ENCODE measurements around the gene ANKRD17.
"Not testable (repeated sequence)": the region's sequence is repeated elsewhere in the genome, so short reads cannot be mapped to it uniquely, and the experiment has no call there.

ANKRD17 gene, protein sequence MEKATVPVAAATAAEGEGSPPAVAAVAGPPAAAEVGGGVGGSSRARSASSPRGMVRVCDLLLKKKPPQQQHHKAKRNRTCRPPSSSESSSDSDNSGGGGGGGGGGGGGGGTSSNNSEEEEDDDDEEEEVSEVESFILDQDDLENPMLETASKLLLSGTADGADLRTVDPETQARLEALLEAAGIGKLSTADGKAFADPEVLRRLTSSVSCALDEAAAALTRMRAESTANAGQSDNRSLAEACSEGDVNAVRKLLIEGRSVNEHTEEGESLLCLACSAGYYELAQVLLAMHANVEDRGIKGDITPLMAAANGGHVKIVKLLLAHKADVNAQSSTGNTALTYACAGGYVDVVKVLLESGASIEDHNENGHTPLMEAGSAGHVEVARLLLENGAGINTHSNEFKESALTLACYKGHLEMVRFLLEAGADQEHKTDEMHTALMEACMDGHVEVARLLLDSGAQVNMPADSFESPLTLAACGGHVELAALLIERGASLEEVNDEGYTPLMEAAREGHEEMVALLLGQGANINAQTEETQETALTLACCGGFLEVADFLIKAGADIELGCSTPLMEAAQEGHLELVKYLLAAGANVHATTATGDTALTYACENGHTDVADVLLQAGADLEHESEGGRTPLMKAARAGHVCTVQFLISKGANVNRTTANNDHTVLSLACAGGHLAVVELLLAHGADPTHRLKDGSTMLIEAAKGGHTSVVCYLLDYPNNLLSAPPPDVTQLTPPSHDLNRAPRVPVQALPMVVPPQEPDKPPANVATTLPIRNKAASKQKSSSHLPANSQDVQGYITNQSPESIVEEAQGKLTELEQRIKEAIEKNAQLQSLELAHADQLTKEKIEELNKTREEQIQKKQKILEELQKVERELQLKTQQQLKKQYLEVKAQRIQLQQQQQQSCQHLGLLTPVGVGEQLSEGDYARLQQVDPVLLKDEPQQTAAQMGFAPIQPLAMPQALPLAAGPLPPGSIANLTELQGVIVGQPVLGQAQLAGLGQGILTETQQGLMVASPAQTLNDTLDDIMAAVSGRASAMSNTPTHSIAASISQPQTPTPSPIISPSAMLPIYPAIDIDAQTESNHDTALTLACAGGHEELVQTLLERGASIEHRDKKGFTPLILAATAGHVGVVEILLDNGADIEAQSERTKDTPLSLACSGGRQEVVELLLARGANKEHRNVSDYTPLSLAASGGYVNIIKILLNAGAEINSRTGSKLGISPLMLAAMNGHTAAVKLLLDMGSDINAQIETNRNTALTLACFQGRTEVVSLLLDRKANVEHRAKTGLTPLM (N-terminal part only)

DNA sequence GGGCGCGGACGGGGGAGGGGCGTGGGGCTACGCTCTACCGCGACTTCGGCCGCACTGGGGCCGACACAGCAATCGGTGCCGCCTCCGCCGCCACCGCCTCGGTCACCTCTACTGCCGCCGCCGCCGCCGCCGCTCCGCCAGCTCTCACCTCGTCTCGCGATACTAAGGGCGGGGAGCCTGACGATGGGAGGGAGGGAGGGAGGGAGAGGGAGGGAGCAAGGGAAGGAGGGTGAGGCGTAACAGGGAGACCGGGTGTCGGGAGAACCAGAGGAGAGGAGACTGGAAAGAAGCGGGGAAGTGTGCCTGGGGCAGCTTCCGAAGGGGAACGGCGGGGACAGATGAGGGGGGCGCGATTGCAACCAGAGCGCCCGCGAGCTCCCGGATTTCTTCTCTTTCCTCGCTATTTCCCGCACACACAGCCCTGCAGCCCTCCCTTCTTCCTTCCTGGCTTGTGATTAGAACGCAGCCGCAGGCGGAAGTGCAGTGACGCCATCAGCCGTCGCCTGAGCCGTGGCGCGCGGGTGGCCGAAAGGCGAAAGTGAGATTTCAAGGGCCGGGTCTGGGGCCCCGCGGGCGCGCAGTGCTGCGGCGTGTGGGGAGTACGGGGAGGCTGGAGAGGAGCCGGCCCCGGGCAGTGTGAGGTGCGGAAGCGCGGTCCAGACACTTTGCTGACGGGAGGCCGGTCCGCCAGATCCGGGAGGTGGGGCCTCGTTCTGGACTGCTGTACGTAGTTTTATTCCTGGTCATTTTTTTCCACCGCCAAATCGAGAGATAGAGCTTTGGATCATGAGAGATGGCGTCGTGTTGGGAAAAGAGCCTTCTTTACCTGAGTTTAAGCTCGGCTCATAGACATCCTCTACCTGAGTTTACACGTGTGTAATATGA lies at the start of gene ANKRD17:
Gene ANKRD17, minus strand, starts transcription at position 113 of the 885 bp plus-strand sequence. CDS start 130 bp downstream, outside the sequence.
- no peak for FAIRE-seq

DNA sequence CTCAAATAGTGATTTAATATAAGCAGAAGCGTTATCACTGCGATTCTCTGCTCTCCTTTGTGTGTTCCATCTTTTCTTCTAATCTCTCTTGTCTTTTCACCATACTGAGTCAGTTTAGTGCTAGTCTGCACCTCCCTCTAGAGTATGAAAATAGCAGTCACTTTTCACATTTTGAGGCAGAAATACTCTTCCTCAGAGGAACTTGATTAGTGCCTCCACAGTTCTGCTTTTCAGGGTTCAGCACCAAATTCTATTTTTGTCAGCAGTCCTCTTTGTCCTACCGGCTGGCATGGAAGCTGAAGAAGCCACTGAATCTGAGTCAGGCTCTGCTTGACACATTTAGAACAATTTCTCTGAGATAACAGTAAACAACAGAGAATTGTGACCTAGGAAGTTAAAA lies 49.7 kb upstream of the ANKRD17 start:
- no peak for FAIRE-seq

DNA sequence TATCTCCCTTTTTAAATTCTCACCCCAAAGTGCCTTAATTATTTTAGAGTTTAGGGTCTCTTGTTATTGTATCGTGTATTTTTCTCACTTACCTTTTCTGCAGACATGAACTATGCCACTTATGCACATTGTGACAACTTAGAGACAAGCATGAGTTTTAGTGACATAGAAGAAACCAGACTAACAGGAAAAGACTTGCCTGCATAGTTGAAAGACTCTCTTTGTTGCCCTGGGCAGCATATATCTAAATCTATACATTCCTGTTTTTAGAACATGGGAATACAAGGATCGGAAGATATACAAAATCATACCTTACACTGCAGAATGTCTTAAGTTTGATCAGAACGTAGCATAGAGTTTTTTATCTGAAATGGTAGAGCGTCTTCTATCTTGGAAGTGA lies 45.1 kb upstream of the ANKRD17 start:
- no peak for FAIRE-seq

DNA sequence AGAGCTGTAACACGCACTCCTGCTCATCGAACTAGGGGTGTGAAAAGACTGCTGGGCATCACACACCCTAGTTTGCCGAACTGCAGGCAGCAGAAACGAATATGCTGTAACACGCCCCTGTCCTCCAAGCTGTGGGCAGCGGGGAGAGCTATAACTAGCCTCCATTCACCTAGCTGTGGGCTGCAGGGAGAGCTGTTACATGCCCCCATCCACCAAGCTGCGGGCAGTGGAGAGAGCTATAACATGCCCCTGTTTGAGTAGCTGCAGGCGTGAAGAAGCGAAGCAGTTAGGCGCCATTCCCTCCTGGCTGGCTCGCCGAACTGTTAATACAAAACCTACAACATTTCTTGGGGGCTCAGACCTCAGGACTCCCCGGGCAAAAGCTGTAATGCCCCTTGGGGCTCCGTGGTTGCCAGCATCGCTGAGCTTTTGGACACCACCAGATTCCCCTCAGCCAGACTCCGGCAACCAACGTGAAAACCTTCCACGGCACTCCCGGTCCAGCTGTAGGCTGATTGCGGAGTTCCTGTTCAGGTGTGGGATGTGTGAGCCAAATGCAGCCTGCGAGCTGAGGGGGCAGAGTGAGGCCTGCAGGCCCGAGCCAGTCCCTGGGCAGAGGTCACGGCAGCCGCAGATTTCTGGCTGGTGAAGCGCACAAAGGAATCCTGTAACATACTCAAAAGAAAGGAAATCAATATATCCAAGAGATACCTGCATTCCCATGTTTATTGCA lies 41.1 kb upstream of the ANKRD17 start:
- FAIRE-seq = no peak

DNA sequence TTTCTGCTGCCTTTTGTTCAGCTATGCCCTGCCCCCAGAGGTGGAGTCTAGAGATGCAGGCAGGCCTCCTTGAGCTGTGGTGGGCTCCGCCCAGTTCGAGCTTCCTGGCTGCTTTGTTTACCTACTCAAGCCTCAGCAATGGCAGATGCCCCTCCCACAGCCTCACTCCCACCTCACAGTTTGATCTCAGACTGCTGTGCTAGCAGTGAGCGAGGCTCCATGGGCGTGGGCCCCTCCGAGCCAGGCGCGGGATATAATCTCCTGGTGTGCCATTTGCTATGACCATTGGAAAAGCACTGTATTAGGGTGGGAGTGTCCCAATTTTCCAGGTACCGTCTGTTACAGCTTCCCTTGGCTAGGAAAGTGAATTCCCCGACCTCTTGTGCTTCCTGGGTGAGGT lies 34.1 kb upstream of the ANKRD17 start:
- FAIRE-seq = not testable (repeated sequence)

DNA sequence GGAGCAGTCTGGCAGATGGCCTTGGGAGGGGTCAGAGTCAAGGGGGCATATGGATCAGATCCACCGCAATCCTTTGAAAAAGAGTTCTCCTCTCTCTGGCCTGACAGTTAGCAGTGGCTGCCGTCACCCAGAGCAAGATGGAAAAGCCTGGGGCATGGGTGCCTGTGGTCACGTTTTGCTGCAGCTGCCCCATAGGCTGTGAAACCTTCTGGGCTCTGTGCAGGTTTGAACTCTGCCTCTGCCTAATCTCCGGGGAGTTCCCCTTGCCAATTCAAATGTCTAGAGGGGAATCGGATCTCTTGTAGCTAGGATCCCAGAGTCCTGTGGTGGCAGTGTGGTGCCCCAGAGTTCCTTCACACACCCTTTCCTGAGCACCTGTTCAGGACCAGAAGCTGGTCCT lies 23.4 kb upstream of the ANKRD17 start:
- FAIRE-seq = no peak

DNA sequence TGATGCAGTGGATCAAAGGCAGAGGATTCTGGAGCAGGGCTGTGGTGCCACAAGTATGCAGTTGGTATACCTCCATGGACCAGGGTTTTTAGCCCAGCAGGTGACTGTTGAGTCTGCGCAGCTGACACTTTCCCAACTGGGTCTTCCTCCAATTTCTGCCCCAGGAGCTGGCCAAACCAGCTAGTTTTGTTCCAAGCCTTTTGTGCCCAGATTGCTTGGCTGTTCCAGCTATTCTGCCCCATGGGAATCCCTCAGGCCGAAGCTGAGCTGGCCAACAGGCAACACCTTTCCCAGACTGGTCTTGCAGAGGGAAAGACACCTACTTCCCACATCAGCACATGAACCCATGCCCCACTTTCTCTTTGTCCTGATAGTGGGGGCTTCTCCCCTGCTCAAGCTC lies 22.8 kb upstream of the ANKRD17 start:
- no peak for FAIRE-seq

DNA sequence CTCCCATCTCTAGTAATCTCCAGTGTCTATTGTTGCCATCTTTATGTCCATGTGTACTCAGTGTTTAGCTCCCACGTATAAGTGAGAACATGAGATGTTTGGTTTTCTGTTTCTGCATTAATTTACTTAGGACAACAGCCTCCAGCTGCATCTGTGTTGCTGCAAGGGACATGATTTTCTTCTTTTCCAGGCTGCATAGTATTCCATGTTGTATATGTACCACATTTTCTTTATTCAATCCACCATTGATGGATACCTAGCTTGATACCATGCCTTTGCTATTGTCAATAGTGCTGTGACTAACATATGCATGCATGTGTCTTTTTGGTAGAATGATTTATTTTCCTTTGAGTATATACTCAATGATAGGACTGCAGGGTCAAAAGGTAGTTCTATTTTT lies 18.6 kb upstream of the ANKRD17 start:
- no peak for FAIRE-seq

DNA sequence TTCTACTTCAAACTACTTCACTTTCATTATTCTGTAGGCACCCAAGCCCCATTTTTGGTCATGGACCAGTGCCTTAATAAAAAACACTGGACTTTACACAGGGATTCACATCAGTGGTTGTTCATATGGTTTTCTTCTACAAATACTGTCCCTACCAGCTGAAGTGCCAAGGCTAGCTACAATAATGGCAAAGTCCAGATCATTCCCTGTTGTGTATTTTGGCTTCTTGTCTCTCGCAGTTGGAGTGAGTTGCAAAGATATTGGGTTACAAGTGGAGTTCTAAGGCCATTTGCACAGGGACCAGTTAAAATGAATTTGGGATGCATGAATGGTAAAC lies 16.7 kb upstream of the ANKRD17 start:
- no peak for FAIRE-seq

DNA sequence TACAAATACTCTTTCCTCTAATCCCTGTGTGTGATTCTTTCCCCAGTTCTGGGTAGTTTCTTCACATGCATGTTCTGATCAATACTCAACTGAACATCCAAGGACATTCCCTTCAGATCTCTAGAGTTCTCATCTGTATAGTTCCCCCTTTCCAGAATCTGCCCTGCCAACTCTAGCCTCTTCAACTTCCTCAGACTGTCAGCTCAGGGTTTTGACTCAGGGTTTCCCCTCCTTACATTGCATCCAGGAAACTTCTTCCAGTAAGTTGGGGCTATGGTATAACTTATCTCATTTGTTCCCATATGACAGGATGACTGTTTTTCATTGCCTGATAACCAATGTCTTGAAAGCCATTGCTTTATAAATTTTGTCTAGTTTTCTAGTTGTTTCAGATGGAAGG lies 14.2 kb upstream of the ANKRD17 start:
- FAIRE-seq = no peak

DNA sequence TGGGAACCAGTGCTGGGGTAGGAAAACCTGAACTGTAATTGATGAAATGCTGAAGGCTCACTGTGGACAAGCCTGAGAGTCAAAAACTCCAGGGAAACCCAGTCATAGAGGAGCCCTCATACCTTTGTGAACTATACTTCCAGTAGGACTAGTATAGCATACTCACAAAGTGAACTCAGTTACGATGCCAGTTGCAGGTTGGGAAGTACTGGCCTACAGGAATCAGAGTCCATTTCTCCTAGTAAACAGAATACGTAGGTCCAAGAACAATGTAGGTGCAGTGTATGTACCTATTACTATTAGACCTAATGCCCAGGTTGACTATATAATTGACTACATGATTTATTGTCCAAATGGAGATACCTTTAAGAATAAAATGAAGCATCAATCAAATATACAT lies 8.5 kb upstream of the ANKRD17 start:
- FAIRE-seq = no peak

DNA sequence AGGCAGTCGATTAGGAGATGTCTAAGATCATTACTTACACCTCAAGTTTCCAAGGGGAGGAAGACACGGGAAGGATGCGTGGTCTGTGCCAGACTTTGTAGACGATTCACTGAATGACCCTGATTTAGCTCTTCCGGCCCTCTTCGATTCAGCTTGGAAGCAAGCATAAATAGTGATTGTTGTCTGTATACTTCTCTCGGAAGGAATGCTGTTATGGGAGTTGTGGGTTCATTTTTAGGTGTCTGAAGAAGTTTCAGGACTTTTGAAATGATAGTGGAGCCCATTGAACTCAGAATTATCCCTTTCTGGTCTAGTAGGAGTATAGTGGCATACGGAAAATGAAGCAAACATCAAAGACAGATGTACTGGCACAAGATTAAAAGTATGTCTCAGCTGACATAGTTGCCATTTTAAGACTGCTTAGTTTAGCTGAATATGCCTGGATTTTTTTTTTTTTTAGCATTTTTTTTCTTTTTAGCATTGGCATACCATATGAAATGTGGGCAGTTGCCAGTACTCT lies 1.0 kb upstream of the ANKRD17 start:
- no peak for FAIRE-seq

DNA sequence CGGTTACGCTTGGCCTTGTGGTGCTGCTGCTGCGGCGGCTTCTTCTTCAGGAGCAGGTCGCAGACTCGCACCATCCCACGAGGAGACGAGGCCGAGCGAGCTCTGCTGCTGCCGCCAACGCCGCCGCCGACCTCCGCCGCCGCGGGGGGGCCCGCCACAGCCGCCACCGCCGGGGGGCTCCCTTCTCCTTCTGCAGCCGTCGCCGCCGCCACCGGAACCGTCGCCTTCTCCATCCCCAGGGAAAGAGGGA lies 237 bp downstream of the ANKRD17 start:
- no peak for FAIRE-seq

DNA sequence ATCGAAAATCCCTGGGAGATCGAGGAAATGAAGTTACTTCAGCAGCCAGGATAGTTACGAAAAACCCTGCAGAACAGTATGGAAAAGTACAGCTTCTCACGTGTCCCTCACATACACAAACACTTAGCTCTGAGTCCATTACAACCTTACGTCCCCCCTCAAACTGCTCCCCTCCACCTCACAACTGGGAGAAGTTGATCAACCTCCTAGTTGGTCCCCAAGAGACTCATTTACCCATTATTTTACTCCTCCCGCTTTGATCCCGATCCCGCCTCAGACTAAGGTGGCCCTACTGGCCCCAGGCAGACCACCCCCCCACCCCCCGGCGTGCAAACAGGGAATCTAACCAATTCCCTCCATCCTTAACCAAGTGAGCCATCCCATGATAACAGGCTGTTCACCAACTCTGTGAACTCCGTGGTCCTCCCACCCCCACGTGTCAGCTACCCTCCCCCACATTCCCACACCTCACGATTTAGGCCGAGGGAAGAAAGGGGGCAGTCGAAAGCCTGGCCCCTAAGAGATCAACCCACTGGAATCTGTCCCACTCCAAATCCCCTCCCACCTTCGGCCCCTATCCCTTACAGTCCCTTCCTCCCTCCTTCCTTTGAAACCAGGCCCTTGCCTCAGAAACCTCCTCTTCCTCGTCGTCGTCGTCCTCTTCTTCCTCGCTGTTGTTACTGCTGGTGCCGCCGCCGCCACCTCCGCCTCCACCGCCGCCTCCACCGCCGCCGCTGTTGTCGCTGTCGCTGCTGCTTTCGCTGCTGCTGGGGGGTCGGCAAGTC lies 755 bp downstream of the ANKRD17 start:
- FAIRE-seq = no peak

DNA sequence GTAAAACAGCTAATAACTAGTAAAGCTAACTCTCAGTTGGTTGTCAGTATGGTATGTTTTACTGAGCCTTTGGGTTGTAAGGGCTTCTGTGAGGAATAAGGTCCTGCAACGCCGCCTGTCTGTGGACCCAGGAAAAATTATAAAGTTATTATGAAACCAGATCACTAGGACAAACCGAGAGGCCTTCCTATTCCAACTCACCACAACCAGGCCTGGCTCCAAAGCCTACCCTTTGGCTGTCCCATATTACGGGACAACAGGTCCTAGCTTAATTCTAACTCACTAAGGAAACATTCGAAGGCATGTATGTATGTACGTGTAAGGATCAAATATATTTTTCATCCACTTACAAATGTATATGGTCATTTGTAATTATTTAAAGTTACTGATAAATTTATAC lies 1.4 kb downstream of the ANKRD17 start:
- FAIRE-seq = peak; percentile 93

DNA sequence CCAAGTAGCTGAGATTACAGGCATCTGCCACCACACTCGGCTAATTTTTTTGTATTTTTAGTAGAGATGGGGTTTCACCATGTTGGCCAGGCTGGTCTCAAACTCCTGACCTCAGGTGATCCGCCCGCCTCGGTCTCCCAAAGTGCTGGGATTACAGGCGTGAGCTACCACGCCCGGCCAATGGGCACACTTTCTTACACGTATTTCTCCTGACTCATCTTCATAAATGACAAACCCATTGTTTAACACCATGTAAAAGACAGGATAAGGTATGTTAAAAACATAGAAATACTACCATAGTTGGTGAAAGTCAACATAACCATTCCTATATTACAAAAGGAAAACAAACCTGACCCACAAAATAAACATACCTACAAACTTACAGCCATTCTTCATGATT lies 2.8 kb downstream of the ANKRD17 start:
- not testable (repeated sequence) for FAIRE-seq

DNA sequence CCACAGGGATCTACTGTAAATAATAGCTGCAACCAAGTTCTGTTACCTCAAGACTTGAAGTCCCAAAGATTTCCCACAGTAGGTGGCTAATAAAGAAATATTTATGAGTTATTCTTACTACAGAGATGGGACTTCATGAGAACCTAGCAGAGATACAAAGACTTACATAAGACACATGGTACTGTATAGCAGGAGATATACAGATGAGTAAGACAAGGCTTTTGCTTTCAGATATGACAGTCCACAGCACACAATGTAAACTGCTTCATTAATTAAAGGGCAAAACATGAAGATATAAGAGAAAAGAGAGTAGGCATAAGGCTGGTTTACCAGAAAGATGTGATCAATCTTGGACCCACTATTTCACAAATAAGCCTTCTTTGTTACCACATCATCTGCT lies 6.6 kb downstream of the ANKRD17 start:
- FAIRE-seq = no peak

DNA sequence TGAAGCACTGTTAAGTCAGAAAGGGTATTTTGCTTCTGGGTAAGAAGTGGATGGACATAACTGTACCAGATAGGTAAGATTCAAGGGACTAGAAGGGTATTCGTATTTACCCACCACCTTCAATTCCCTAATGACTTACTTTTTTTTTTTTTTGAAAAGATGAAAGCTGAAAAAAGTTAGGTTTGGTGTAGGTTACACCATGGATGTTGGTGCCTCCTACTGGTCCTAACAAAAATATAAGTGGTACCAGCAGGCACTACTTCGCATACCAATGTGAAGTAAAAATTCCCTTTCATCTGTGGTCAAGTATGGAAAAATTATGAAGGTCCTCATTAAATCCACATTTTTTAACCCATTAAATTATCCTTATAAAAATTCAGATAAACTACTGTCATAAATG lies 7.2 kb downstream of the ANKRD17 start:
- no peak for FAIRE-seq

DNA sequence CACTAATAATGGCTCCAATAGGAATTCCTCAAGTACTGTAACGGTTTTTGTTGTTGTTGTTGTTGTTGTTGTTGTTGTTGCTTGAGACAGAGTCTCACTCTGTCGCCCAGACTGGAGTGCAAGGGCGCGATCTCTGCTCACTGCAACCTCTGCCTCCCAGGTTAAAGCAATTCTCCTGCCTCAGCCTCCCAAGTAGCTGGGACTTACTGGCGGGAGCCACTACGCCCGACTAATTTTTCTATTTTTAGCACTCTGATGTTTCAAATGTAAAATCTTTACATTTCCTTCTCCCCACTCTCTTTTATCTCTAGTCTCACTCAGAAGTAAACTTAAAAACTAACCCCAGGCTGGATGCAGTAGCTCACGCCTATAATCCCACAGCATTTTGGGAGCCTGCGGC lies 8.0 kb downstream of the ANKRD17 start:
- FAIRE-seq = no peak

DNA sequence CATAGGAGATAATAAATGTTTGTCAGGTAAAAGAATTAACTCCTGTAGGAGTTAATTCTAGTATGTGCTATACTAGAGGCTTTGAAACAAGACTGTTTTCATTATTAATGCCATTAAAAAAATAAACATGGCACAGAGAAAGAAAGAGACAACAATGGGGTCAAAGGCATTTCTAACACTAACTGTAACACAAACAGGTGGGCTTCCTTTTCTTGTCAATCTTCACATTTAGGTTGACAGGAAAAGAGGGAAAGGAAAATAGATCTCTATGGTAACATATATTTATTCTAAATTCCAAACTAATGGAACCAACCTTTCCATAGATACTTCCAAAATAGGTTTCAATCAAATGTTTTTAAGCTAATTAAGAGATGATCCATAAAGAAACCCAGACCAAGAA lies 9.8 kb downstream of the ANKRD17 start:
- no peak for FAIRE-seq

DNA sequence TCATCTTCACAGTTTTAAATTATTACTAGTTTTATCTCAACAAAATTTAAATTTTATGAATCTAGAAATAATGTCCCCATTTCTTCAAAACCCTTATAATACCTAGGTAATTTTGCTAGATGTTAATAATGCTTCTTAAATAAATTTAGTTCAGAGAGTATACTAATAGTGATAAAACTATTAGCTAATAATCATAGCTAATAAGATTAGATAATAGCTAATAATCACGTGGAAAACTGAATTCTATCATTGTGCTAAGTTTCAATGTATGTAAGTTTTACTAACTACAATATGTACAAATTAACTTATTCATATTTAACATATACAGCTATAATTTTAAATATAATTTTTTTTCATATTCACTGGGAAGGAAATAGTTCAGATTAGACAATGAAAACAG lies 10.2 kb downstream of the ANKRD17 start:
- peak; percentile 64 for FAIRE-seq
